SU-DHL-6 (cell line): ENCODE data around the gene NDC80.

Experiments used
- EZH2phosphoT487 ChIP-seq: fragments of 200-600 bp; sonication (generic), shearing (Covaris generic); conservative IDR thresholded peaks from 2 replicates; pipeline ENCODE4 v1.6.1; 2018; ENCODE audit warnings: mild to moderate bottlenecking, antibody characterized with exemption, low read length, moderate library complexity, mixed read lengths
- TF ChIP-seq, protein P1 (sequence below): fragments of 200-600 bp; sonication (generic); IDR thresholded peaks from one replicate; pipeline ENCODE4 v1.5.1; 2017; ENCODE audit warnings: antibody characterized with exemption, mild to moderate bottlenecking, low read length, moderate library complexity; ENCODE audit not compliant: insufficient read depth, poor library complexity, severe bottlenecking

DNA sequence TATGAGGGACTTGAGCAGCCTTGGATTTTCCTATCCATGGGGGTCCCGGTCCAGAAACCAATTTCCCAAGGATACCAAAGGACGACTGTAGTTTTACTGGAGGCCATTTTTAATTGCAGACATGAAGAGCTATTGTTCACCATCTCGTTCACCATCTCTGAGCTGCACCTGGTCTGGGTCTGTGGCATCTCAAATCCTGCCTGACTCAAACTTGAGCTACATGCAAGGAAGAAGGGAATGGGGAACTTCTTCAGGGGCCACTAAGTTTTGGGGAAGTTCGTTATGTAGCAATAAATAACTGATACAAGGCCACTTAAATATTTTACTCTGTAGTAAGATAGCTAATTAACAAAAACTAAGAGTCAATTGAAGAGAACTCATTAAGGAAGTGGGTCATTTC lies 82.1 kb downstream of the NDC80 start:
- no peak for TF ChIP-seq EZH2phosphoT487
- TF ChIP-seq, protein P1, sequence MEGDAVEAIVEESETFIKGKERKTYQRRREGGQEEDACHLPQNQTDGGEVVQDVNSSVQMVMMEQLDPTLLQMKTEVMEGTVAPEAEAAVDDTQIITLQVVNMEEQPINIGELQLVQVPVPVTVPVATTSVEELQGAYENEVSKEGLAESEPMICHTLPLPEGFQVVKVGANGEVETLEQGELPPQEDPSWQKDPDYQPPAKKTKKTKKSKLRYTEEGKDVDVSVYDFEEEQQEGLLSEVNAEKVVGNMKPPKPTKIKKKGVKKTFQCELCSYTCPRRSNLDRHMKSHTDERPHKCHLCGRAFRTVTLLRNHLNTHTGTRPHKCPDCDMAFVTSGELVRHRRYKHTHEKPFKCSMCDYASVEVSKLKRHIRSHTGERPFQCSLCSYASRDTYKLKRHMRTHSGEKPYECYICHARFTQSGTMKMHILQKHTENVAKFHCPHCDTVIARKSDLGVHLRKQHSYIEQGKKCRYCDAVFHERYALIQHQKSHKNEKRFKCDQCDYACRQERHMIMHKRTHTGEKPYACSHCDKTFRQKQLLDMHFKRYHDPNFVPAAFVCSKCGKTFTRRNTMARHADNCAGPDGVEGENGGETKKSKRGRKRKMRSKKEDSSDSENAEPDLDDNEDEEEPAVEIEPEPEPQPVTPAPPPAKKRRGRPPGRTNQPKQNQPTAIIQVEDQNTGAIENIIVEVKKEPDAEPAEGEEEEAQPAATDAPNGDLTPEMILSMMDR, result no peak
